GM12878 (cell line): ENCODE data around the gene IL23R. TPM values are rescaled to one million over a fixed set of nuclear protein-coding genes. Genes with fewer than 3 reads are reported as not detected.

ENCODE experiments used
- ATAC-seq: fragments of 200-7000 bp; cut with Tn5 transposase; 3 replicates; pipeline ENCODE4 v1.9.1; 2020; ENCODE audit warnings: mild to moderate bottlenecking, moderate library complexity
- BruUV-seq: library from RNA; stranded (reverse); fragments of 400-500 nt; replicated peaks from 2 replicates; lab custom pipeline; 2021; lab: Mats Ljungman, UMichigan
- CTCF ChIA-PET: fragments of 300-600 bp; sonication (Branson Sonifier 250); formaldehyde crosslinking; extraction: SDS; loops from one replicate; lab custom pipeline; 2021; ENCODE audit warnings: inconsistent platforms; lab: Yijun Ruan, JAX
- POLR2A ChIA-PET: fragments of 350-600 bp; formaldehyde crosslinking; extraction: SDS; loops from one replicate; lab custom pipeline; 2021; ENCODE audit warnings: inconsistent platforms; lab: Charles Lee
- RAD21 ChIA-PET: fragments of 300-600 bp; sonication (Branson Sonifier 250); formaldehyde crosslinking; loops from one replicate; lab custom pipeline; 2023; ENCODE audit warnings: antibody characterized with exemption; ENCODE audit not compliant: unreplicated experiment; lab: Charles Lee
- SMC1A ChIA-PET: fragments of 300-600 bp; sonication (Branson Sonifier 250); formaldehyde crosslinking; loops from one replicate; lab custom pipeline; 2023; ENCODE audit not compliant: unreplicated experiment, uncharacterized antibody; lab: Charles Lee
- DNase-seq: peaks from one replicate; pipeline ENCODE4 v3.0.0-alpha.2; 2011; ENCODE audit warnings: low read depth, low spot score
- FAIRE-seq: peaks from 3 replicates; lab custom pipeline; 2011; peaks lifted over from hg19 to GRCh38; lab: Jason Lieb, UNC
- H2AFZ ChIP-seq: 2 replicates; pipeline ENCODE4 v1.6.0; 2011; ENCODE audit warnings: low read depth, low read length, control low read depth; ENCODE audit not compliant: control insufficient read depth
- H3K27ac ChIP-seq: 2 replicates; pipeline ENCODE4 v1.5.1; 2011; ENCODE audit warnings: control low read depth; ENCODE audit not compliant: control insufficient read depth, insufficient read depth
- H3K27me3 ChIP-seq, 2 experiments: replicated peaks in 1 of 2; 2 replicates each; pipeline versions ENCODE4 v1.6.0 to v1.6.1; 2011; ENCODE audit warnings: low read length in 1 of 2; ENCODE audit not compliant: control insufficient read depth in 2 of 2, insufficient read depth in 2 of 2
- H3K36me3 ChIP-seq, 2 experiments: 2 replicates each; pipeline ENCODE4 v1.5.1; 2011; ENCODE audit warnings: low read length in 1 of 2; ENCODE audit not compliant: control insufficient read depth in 2 of 2, insufficient read depth in 2 of 2
- H3K4me1 ChIP-seq: 2 replicates; pipeline ENCODE4 v1.6.1; 2011; ENCODE audit warnings: mild to moderate bottlenecking, low read length, moderate library complexity, mixed read lengths; ENCODE audit not compliant: control insufficient read depth, insufficient read depth
- H3K4me2 ChIP-seq: 2 replicates; pipeline ENCODE4 v1.6.0; 2011; ENCODE audit warnings: control low read depth; ENCODE audit not compliant: control insufficient read depth, insufficient read depth
- H3K4me3 ChIP-seq: fragments of 200-600 bp; sonication (generic); 2 replicates; pipeline ENCODE4 v1.5.1; 2016
- H3K79me2 ChIP-seq: 2 replicates; pipeline ENCODE4 v1.6.0; 2011; ENCODE audit warnings: low read length; ENCODE audit not compliant: control insufficient read depth, insufficient read depth
- H3K9ac ChIP-seq: 2 replicates; pipeline ENCODE4 v1.8.0; 2011; ENCODE audit warnings: low read length, control low read depth, mixed read lengths; ENCODE audit not compliant: control insufficient read depth, insufficient read depth
- H3K9me3 ChIP-seq: replicated peaks from 3 replicates; pipeline ENCODE4 v1.5.1; 2011; ENCODE audit warnings: mild to moderate bottlenecking, low read length; ENCODE audit not compliant: control insufficient read depth, insufficient read depth
- H4K20me1 ChIP-seq: 2 replicates; pipeline ENCODE4 v1.6.0; 2011; ENCODE audit not compliant: control insufficient read depth, insufficient read depth
- CBX5 ChIP-seq: sonication (generic); IDR thresholded peaks from 2 replicates; pipeline ENCODE4 v1.6.1; 2016; ENCODE audit warnings: low read depth, moderate library complexity, mild to moderate bottlenecking, inconsistent platforms
- CHD4 ChIP-seq: fragments of 200-600 bp; sonication (generic); IDR thresholded peaks from 2 replicates; pipeline ENCODE4 v1.6.1; 2016; ENCODE audit warnings: mild to moderate bottlenecking
- IKZF1 ChIP-seq: fragments of 450-650 bp; conservative IDR thresholded peaks from 2 replicates; pipeline ENCODE4 v1.6.1; 2017; ENCODE audit warnings: antibody characterized with exemption, mild to moderate bottlenecking
- MYB ChIP-seq: fragments of 150-350 bp; IDR thresholded peaks from 2 replicates; pipeline ENCODE4 v1.6.1; 2014; ENCODE audit warnings: mild to moderate bottlenecking, low read depth, low read length, borderline replicate concordance
- NRF1 ChIP-seq: conservative IDR thresholded peaks from 2 replicates; pipeline ENCODE4 v1.6.1; 2011; ENCODE audit warnings: mild to moderate bottlenecking, low read depth, low read length, improper control_type of control experiment
- ZBTB40 ChIP-seq: fragments of 450-650 bp; IDR thresholded peaks from 2 replicates; pipeline ENCODE4 v1.6.1; 2016; ENCODE audit warnings: mild to moderate bottlenecking, moderate library complexity, borderline replicate concordance
- ZNF274 ChIP-seq: IDR thresholded peaks from one replicate; pipeline ENCODE4 v1.8.0; 2011; ENCODE audit not compliant: insufficient read length, insufficient read depth
- WGBS: methylation state at CpG from one replicate; pipeline ENCODE4 v1.1.6; 2016; ENCODE audit warnings: low lambda C conversion rate; ENCODE audit not compliant: insufficient replicate concordance, insufficient coverage; ENCODE audit errors: missing lambda C conversion rate; 5-methylcytosine and 5-hydroxymethylcytosine counted together
- in situ Hi-C: fragments of 300-500 bp; cut with MboI; formaldehyde crosslinking; loops from 9 replicates; pipeline ENCODE4 v1.14.3; 2018; ENCODE audit warnings: mixed read lengths
- intact Hi-C: fragments of 100-400 bp; cut with micrococcal nuclease; formaldehyde crosslinking; loops from one replicate; pipeline ENCODE4 v1.14.2; 2022; ENCODE audit not compliant: unreplicated experiment
- polyA plus RNA-seq, 11 experiments: library from polyadenylated mRNA; depleted of rRNA in 4 of 11; unstranded in 6 of 11; stranded (reverse) in 5 of 11; fragments of >200 nt; fragmentation: Nextera tagmentation in 4 of 11; fragmentation: Illumina TruSeq in 1 of 11; extraction: Ambion mirVana in 4 of 11; extraction: Trizol in 1 of 11; gene quantifications; 1 replicate in 1 of 11; 2 replicates in 10 of 11; pipeline versions ENCODE4 v1.2.1 to v1.2.3, GENCODE V29; 2011 to 2016; ENCODE audit warnings: inconsistent platforms in 2 of 11, missing spikeins in 2 of 11, low read depth in 1 of 11
- total RNA-seq, 4 experiments: library from RNA; depleted of rRNA in 3 of 4; stranded (reverse); fragments of >200 nt in 3 of 4; fragmentation: Illumina TruSeq in 1 of 4; extraction: Trizol in 1 of 4; gene quantifications; 2 replicates each; pipeline versions ENCODE4 v1.2.1 to v1.2.3, GENCODE V29; 2013 to 2021
- TF ChIP-seq, protein P1 (sequence below): fragments of 450-650 bp; IDR thresholded peaks from 2 replicates; pipeline ENCODE4 v1.6.1; 2017; ENCODE audit warnings: mild to moderate bottlenecking, moderate library complexity
- TF ChIP-seq, protein P2 (sequence below): IDR thresholded peaks from 2 replicates; pipeline ENCODE4 v1.6.1; 2012; ENCODE audit warnings: low read length, inconsistent platforms

The IL23R gene
- total and polyA plus RNA-seq, 10 of the 15 experiments (the other 5 are each of a cell fraction or from before 2014, with no cell fraction given), result 0.16 to 6.4 (median 0.59) TPM

GRCh38 chr1:67138813-67139499 lies 27.3 kb upstream of the IL23R start:
- Histone ChIP-seq H3K9ac (no peak overlapping the region), H3K4me2 (no peak overlapping the region), H3K27ac (no peak overlapping the region), H3K4me1 (0 out of 2 replicates have a peak, but pooled peaks cover under 1% of the 10 kb centered on the region), H3K79me2 (no peaks in the 10 kb centered on the region), H3K36me3 (no peaks in the 10 kb centered on the region), H3K9me3 (no peaks in the 10 kb centered on the region), H2AFZ (no peak overlapping the region), H3K4me3 (no peak overlapping the region), H4K20me1 (no peaks in the 10 kb centered on the region; the same call in 1 of the 2 replicates), H3K27me3 (0 out of 4 replicates have a peak, but pooled peaks cover 0 to 2% of the 10 kb centered on the region in 2 experiments)
- in situ Hi-C loops, result no loop called here
- intact Hi-C loops, result no loop called here
- RAD21 ChIA-PET, result interaction anchor here (0.8 kb wide), 1 partner anchor 11 kb away, joined by 3 read pairs; no protein-coding TSS in a partner anchor
- TF ChIP-seq NRF1 (no peak), ZNF274 (no peak), IKZF1 (no peak), CBX5 (no peak), MYB (no peak), ZBTB40 (no peak), CHD4 (no peak)
- TF ChIP-seq, protein P1, sequence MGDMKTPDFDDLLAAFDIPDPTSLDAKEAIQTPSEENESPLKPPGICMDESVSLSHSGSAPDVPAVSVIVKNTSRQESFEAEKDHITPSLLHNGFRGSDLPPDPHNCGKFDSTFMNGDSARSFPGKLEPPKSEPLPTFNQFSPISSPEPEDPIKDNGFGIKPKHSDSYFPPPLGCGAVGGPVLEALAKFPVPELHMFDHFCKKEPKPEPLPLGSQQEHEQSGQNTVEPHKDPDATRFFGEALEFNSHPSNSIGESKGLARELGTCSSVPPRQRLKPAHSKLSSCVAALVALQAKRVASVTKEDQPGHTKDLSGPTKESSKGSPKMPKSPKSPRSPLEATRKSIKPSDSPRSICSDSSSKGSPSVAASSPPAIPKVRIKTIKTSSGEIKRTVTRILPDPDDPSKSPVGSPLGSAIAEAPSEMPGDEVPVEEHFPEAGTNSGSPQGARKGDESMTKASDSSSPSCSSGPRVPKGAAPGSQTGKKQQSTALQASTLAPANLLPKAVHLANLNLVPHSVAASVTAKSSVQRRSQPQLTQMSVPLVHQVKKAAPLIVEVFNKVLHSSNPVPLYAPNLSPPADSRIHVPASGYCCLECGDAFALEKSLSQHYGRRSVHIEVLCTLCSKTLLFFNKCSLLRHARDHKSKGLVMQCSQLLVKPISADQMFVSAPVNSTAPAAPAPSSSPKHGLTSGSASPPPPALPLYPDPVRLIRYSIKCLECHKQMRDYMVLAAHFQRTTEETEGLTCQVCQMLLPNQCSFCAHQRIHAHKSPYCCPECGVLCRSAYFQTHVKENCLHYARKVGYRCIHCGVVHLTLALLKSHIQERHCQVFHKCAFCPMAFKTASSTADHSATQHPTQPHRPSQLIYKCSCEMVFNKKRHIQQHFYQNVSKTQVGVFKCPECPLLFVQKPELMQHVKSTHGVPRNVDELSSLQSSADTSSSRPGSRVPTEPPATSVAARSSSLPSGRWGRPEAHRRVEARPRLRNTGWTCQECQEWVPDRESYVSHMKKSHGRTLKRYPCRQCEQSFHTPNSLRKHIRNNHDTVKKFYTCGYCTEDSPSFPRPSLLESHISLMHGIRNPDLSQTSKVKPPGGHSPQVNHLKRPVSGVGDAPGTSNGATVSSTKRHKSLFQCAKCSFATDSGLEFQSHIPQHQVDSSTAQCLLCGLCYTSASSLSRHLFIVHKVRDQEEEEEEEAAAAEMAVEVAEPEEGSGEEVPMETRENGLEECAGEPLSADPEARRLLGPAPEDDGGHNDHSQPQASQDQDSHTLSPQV, result no peak
- TF ChIP-seq, protein P2, sequence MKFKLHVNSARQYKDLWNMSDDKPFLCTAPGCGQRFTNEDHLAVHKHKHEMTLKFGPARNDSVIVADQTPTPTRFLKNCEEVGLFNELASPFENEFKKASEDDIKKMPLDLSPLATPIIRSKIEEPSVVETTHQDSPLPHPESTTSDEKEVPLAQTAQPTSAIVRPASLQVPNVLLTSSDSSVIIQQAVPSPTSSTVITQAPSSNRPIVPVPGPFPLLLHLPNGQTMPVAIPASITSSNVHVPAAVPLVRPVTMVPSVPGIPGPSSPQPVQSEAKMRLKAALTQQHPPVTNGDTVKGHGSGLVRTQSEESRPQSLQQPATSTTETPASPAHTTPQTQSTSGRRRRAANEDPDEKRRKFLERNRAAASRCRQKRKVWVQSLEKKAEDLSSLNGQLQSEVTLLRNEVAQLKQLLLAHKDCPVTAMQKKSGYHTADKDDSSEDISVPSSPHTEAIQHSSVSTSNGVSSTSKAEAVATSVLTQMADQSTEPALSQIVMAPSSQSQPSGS, result no peak
- WGBS, result 13% methylated on average over 3 of the region's 3 CpGs
- SMC1A ChIA-PET, result interaction anchor here (0.9 to 2.0 kb wide), 2 partner anchors 10 to 74 kb away, joined by 3 to 7 read pairs; no protein-coding TSS in a partner anchor
- POLR2A ChIA-PET, result no interaction called here
- no peak for FAIRE-seq
- DNase-seq, result no peak
- BruUV-seq, result no TSS peak
- CTCF ChIA-PET, result interaction anchor here (2.9 to 5.4 kb wide), 2 partner anchors 10 to 74 kb away, joined by 13 to 46 read pairs; no protein-coding TSS in a partner anchor
- ATAC-seq, result no peak
